Body of pancreas (tissue), 4 donors: Measurements from ENCODE around the gene CFAP157. TPM values are rescaled to one million over a fixed set of nuclear protein-coding genes. Genes with fewer than 3 reads are reported as not detected.

Experiments used
- ATAC-seq: fragments of 150-250 bp; one replicate; pipeline ENCODE4 v1.9.1; 2016
- DNase-seq, 4 donors: peaks; one replicate each; pipeline ENCODE4 v3.0.0-alpha.2; 2019
- H3K27ac ChIP-seq, 4 donors: fragments of 200-600 bp; sonication (generic); 1 replicate in 3 of 4; 2 replicates in 1 of 4; pipeline versions ENCODE4 v1.5.1 to v1.6.1; 2016 to 2019; ENCODE audit warnings: mild to moderate bottlenecking in 1 of 4, mixed read lengths in 1 of 4, moderate library complexity in 1 of 4
- H3K27me3 ChIP-seq, 2 donors: fragments of 200-600 bp; sonication (generic); one replicate each; pipeline ENCODE4 v1.6.0; 2016; ENCODE audit warnings: mild to moderate bottlenecking in 1 of 2
- H3K36me3 ChIP-seq, 2 donors: fragments of 200-600 bp; sonication (generic); replicated peaks in 1 of 2; 2 replicates each; pipeline ENCODE4 v1.5.1; 2016; ENCODE audit warnings: low read depth in 2 of 2; ENCODE audit not compliant: insufficient read depth in 1 of 2
- H3K4me1 ChIP-seq: fragments of 200-600 bp; sonication (generic); one replicate; pipeline ENCODE4 v1.6.0; 2016
- H3K4me3 ChIP-seq, 2 donors: fragments of 200-600 bp; sonication (generic); 1 replicate in 1 of 2; 2 replicates in 1 of 2; pipeline ENCODE4 v1.5.1; 2016 to 2019
- H3K9me3 ChIP-seq, 3 donors: fragments of 200-600 bp; sonication (generic); 1 replicate in 2 of 3; 2 replicates in 1 of 3; pipeline ENCODE4 v1.5.1; 2016
- CTCF ChIP-seq, 7 experiments: fragments of 450-650 bp in 4 of 7; fragments of 200-600 bp in 3 of 7; sonication (generic) in 3 of 7; IDR thresholded peaks; one replicate each; pipeline ENCODE4 v1.5.1; 2016 to 2019; ENCODE audit warnings: antibody characterized with exemption in 7 of 7
- POLR2A ChIP-seq, 3 donors: fragments of 450-650 bp; IDR thresholded peaks; one replicate each; pipeline ENCODE4 v1.6.1; 2016; ENCODE audit warnings: antibody characterized with exemption in 3 of 3, mild to moderate bottlenecking in 2 of 3
- WGBS, 2 donors: methylation state at CpG; one replicate each; pipeline ENCODE4 v1.1.5; 2017; 5-methylcytosine and 5-hydroxymethylcytosine counted together
- intact Hi-C: fragments of 100-400 bp; cut with DNase I; formaldehyde crosslinking; loops from one replicate; pipeline ENCODE4 v1.15.1; 2023
- total RNA-seq, 2 donors: library from RNA; depleted of rRNA; stranded (reverse); fragments of >200 nt; gene quantifications; one replicate each; pipeline ENCODE4 v1.1.0, GENCODE V29; 2016

The CFAP157 gene
- total RNA-seq, 2 donors from 2014 or later, result 2.3 TPM

GRCh38 chr9:127730262-127730661 is 23.5 kb downstream of the CFAP157 start:
- Histone ChIP-seq H3K4me3 (no peak overlapping the region), H3K27me3 (no peaks in the 10 kb centered on the region), H3K27ac (no peak overlapping the region), H3K4me1 (peaks cover 7% of the 10 kb centered on the region), H3K36me3 (no peaks in the 10 kb centered on the region), H3K9me3 (no peaks in the 10 kb centered on the region)
- DNase-seq, result no peak
- ATAC-seq, result no peak
- 91 to 100% methylated on average over 5 to 9 of the region's 9 CpGs for WGBS, 2 donors
- intact Hi-C loops, result loop anchor here (5.0 to 10.0 kb wide), 4 partner anchors 52 to 192 kb away; partner anchors contain the start of gene AK1
- TF ChIP-seq CTCF (IDR thresholded peaks at IDR 0.05) (no peak), POLR2A (IDR thresholded peaks at IDR 0.05) (no peak)

GRCh38 chr9:127730799-127731410 is 24.1 kb downstream of the CFAP157 start:
- intact Hi-C loops, result loop anchor here (5.0 to 10.0 kb wide), 4 partner anchors 51 to 191 kb away; partner anchors contain the start of gene AK1
- DNase-seq (no peak), ATAC-seq (no peak)
- no peak overlapping the region for H3K4me3 ChIP-seq
- H3K4me1 ChIP-seq, result peaks cover 7% of the 10 kb centered on the region
- H3K27ac ChIP-seq, result no peak overlapping the region
- WGBS, 2 donors, result 72 to 76% methylated on average over 5 to 6 of the region's 9 CpGs
- TF ChIP-seq POLR2A (IDR thresholded peaks at IDR 0.05) (no peak), CTCF (IDR thresholded peaks at IDR 0.05) (no peak)
- no peaks in the 10 kb centered on the region for H3K27me3 ChIP-seq
- H3K36me3 ChIP-seq, result no peaks in the 10 kb centered on the region
- no peaks in the 10 kb centered on the region for H3K9me3 ChIP-seq

GRCh38 chr9:127731938-127732337 is 25.1 kb downstream of the CFAP157 start:
- no peak for ATAC-seq
- DNase-seq, result no peak

GRCh38 chr9:127732444-127732843 is 25.7 kb downstream of the CFAP157 start:
- 90 to 91% methylated on average over 6 to 11 of the region's 21 CpGs for WGBS, 2 donors
- peaks cover 7% of the 10 kb centered on the region for H3K4me1 ChIP-seq
- no peaks in the 10 kb centered on the region for H3K27me3 ChIP-seq
- DNase-seq (no peak), ATAC-seq (no peak)
- TF ChIP-seq POLR2A (IDR thresholded peaks at IDR 0.05) (no peak), CTCF (IDR thresholded peaks at IDR 0.05) (no peak)
- H3K27ac ChIP-seq, result no peak overlapping the region
- intact Hi-C loops, result loop anchor here (5.0 to 10.0 kb wide), 4 partner anchors 50 to 190 kb away; partner anchors contain the start of gene AK1
- H3K9me3 ChIP-seq, result no peaks in the 10 kb centered on the region
- H3K4me3 ChIP-seq, result no peak overlapping the region
- H3K36me3 ChIP-seq, result no peaks in the 10 kb centered on the region

More at GRCh38 chr9:127731938-127732337, 25.1 kb downstream of the CFAP157 start:
- no peaks in the 10 kb centered on the region for H3K27me3 ChIP-seq
- no peak for TF ChIP-seq POLR2A (IDR thresholded peaks at IDR 0.05)
- no peak for TF ChIP-seq CTCF (IDR thresholded peaks at IDR 0.05)
- H3K9me3 ChIP-seq, result no peaks in the 10 kb centered on the region
- no peak overlapping the region for H3K27ac ChIP-seq
- H3K36me3 ChIP-seq, result no peaks in the 10 kb centered on the region
- H3K4me3 ChIP-seq, result no peak overlapping the region
- 79 to 90% methylated on average over 15 to 16 of the region's 16 CpGs for WGBS, 2 donors
- H3K4me1 ChIP-seq, result peaks cover 7% of the 10 kb centered on the region
- intact Hi-C loops, result loop anchor here (5.0 to 10.0 kb wide), 4 partner anchors 50 to 190 kb away; partner anchors contain the start of gene AK1

- no peak overlapping the region for H3K27ac ChIP-seq
- no peaks in the 10 kb centered on the region for H3K27me3 ChIP-seq
- no peak for TF ChIP-seq CTCF (IDR thresholded peaks at IDR 0.05)
- TF ChIP-seq POLR2A (IDR thresholded peaks at IDR 0.05), result no peak
- no peak overlapping the region for H3K4me3 ChIP-seq
- DNase-seq, result no peak
- no peaks in the 10 kb centered on the region for H3K36me3 ChIP-seq
- ATAC-seq, result no peak
- 60 to 75% methylated on average over 1 to 2 of the region's 2 CpGs for WGBS, 2 donors
- H3K9me3 ChIP-seq, result no peaks in the 10 kb centered on the region
- peaks cover 7% of the 10 kb centered on the region for H3K4me1 ChIP-seq
- intact Hi-C loops, result loop anchor here (5.0 to 10.0 kb wide), 4 partner anchors 49 to 189 kb away; partner anchors contain the start of gene AK1
Observed at GRCh38 chr9:127733614-127734013, 26.8 kb downstream of the CFAP157 start.
